Dermis blood vessel endothelial cell (primary cell): Measurements from ENCODE around the gene RPL23. TPM values are rescaled to one million over a fixed set of nuclear protein-coding genes. Genes with fewer than 3 reads are reported as not detected.

Source experiments
- DNase-seq: peaks from one replicate; pipeline ENCODE4 v3.0.0; 2010
- total RNA-seq: library from RNA; depleted of rRNA; stranded (reverse); fragments of >200 nt; gene quantifications from 2 replicates; pipeline ENCODE4 v1.2.3, GENCODE V29; 2014

RPL23 gene
- 921 and 1,590 TPM in 2 replicates for total RNA-seq

DNA sequence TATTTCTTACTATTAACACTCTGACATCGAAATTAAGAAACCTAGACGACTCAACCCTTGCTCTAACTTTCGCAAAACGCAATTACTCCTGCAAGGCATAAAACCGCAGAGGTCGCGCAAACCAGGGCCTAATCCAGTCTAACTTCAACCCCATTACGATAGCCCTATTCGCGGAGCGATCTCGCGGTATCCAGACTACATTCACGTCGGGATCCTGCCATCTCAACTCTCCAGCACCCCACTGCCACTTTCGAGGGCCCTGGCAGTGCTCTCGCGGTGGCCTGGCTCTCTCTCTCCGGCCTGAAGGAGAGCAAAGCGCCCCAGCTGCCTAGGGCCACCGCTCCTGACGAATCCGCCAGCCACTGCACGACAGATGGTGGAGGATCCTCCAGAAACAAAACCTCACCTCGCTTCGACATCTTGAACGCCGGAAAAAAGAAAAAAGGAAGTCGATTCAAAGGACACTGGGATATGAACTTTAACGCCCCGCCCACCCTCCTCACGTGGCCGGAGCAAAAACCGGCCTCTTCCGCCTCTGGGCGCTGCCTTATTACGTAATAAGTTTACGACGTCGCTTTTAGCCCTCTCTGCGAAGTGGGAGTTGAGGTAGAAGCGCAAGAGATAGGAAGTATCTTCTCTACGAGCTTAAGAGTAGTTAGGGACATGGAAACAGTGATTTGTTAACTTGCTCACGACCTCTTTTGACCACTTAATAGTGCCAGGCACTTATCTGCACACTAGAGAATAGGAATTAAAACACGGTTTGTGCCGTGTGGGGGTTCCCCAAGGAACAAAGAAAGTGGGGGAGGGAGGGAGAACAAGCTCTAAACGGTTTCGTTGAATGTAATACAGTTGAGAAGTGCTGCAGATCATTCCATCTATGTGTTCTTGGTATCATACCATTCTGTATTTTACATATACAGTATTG lies at the start of gene RPL23:
TSS of gene RPL23 (minus strand) at position 430 of the 928 bp plus-strand sequence. CDS start at position 419, 11 bp downstream.
- DNase-seq, result peak; percentile 98

DNA sequence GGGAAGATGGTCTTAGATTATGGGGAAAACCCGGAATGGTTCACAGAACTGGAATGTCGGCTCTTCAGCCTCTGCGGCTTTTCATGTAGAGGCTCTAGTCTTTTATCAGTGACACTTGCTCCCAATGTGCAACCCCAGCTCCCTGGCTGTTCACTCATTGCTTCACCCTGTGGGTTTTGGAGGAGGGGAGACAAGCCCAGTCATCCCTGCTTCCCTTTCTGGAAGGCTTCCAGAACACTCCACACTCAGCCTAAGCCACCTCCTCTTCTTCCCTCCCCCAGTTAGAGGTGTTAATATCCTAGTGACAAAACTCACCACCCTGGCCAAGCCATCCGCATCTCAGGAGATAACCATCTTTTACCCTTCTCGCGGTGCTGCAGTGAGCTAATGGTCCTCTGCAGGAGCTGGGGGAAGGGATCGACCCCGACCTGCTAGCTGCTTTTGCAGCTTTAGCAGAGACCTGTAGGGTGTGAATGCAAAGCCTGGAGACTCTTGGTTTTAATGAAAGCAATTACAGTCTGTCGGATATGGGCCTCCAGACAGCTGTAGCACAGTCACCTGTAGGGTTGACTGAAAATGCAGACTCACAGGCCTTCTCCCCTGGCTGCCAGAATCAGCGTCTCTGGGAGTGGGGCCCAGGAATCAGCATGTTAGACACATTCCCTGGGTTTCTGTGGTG lies 47.6 kb upstream of the RPL23 start:
- DNase-seq, result peak; percentile 78

DNA sequence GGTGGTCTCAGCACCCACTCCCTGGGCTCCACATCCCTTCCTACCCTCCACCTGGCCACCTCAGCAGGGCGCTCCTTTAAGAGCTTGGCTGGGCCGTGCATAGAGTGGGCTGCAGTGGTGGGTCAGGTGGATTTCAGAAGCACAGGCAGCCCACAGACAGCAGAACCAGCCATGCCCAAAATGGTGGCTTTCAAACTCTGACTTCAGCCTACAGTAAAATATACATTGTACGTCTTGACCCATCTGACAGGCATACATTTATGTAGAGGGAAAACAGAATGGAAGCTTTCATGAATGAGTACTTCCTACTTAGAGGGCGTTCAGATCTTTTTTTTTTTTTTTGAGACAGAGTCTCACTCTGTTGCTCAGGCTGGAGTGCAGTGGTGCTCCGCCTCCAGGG lies 45.9 kb upstream of the RPL23 start:
- DNase-seq, result no peak

DNA sequence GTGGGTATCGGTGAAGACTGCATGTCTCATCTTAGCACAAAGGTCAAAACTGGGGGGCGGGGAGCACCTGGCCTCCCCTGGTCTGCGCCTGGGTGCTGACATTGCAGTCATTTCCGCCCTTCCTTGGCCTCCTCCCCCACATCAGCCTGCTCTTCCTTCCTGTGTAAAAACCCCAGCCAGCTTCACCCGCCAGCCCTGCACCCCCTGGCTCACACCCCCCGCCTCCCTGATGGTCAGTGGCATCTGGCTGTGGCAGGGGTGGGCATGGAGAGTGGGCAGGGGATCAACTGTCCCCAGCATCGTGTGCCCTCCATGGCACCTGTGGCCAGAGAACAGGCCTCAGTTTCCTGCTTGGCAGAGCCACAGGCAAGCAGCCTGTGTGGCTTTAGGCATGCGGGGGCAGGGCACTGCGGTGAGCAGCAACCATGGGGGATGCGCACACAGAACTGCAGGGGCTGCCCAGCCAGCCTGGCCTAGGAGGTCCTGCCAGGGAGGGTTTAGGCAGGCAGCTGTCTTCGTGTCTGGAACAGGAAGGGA lies 45.4 kb upstream of the RPL23 start:
- DNase-seq, result peak; percentile 67

DNA sequence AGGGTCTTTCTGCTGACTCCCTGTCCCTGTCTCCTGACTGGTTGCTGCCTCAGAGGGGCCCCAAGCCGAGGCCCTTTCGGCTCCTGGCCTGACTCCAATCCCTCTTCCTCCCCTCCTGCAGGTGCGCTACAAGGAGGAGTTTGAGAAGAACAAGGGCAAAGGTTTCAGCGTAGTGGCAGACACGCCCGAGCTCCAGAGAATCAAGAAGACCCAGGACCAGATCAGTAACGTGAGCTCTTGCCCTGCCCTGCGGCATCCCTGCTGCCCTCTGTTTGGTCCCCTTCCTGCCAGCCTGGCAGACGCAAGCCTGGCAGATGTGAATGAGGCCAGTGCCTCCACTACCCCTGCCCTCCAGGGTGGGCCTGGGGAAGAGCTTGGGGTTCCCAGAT lies 44.8 kb upstream of the RPL23 start:
- DNase-seq, result no peak

DNA sequence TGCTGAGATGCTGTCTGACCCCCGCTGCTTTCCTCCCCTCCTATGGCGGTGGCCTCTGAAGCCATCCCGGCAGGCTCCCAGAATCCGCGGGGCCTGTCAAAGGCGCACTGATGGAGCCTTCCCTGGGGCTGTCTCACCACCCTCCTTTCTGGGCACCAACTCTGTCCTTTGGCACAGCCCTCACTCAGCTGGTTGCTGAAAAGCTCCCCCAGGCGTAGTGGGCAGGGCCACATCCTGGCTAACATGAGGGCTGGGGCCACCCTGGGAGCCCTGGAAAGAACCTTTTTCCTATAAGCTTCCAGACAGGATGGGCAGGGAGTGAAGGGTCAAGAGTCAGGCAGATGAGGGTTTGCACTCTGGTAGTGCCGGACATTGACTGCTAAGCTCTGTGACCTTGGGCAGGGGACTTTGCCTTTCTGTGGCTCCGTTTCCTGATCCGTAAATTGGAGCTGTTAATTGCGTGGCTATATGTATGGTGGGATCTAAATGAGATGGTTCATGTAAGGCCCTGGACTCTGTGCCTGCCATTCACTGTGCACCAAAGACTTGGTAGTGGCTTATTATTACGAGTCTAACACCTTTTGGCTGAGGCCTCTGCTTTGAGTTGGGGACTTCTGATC lies 44.3 kb upstream of the RPL23 start:
- DNase-seq, result peak; percentile 59

DNA sequence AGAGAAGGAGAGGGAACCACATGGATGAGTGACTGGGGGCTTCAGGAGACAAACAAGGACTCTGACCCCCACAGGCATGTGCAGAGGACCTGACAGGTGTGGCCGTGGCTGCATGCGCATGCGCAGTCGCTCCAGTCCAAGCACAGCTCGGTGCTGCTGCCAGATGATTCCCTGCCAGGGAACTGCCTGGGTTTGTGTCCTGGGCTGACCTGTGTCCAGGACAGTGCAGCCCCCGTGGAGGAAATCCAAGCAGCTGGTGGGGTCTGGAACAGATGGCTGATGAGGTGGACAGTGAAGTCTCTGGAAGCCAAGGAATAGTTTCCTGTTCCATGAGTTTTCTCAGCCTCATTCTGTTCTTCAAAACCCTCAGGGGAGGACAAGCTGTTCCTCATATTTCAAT lies 43.7 kb upstream of the RPL23 start:
- peak; percentile 53 for DNase-seq

DNA sequence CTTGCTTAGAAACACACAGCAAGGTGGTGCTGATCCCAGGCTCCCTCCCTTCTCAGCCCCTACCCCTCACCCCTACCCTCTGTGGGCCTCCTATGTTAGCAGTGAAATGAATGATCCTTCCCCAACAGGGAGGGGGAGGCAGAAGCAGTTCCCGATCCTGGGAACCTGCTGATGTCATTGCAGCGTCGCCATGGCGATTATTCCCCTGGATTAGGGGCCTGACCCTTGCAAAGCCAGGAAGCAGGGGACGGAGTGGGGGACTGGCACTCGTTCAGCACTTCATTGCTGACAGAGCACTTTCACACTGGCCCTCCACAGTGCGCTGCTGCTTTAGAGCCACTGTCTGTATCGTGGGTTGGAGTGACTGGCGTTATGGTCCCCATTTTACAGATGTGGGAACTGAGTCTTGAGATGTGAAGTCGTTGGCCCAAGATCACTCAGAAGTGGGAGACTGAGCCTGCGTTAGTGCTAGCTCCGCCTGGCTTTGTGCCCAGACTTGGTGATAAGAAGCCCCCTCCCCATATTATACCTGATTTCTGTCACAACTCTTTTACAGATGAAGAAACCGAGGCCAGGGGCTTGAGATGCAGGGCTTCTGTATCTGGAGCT lies 42.9 kb upstream of the RPL23 start:
- DNase-seq, result peak; percentile 63

DNA sequence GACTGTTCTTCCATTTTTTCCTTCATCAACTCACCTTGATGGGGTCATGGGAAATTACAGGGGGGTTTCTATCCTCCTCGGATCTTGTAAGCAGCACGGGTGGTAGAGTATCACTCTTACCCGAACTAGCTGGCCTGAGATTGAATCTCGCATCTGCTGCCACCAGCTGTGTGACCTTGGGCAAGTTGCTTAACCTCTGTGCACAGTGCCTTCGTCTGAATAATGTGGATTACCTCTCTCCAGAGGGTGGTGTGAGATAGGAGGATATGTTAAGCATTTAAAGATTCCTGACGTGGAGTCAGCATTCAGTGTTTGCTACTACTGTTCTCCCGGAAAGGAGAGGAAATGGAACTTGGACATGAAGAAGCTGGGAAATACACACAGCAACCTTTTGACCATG lies 40.8 kb upstream of the RPL23 start:
- peak; percentile 53 for DNase-seq

DNA sequence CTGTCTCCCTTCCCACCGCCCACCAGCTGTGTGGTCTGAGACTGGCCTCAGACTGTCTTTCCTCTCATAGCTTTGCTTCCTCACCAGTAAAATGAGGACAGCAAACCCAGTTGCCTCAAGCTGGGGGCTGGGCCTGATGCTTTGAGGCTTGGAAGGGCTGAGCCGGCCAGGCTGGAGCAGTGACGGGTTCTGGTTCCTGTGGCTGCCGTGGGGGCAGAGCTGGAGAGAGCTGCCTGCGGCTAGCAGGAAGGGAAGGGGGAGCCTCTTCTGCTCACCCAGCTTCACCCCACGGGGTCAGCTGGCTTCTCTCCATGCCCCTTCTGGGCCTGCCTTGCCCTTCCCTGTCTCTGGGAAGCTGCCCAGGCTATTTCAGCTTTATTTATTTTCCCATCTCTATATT lies 40.1 kb upstream of the RPL23 start:
- DNase-seq, result peak; percentile 49

DNA sequence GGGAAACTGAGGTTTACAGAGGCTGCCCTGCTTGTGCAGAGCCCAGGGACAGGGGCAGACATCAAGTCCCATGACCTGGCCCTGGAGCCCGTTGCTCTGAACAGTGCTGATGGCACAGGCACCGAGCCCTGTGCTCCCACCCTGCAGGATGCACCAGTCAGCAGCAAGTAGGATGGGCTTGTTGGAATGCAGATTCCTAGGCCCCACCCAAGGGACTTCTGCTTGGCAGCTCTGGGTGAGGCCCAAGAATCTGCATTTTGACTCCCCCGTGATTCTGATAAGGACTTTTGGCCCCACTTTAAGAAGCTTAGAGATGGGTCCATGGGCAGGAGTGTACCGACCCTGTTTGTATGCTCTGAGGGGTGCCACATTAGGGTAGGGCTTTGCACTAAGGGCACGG lies 39.6 kb upstream of the RPL23 start:
- no peak for DNase-seq

DNA sequence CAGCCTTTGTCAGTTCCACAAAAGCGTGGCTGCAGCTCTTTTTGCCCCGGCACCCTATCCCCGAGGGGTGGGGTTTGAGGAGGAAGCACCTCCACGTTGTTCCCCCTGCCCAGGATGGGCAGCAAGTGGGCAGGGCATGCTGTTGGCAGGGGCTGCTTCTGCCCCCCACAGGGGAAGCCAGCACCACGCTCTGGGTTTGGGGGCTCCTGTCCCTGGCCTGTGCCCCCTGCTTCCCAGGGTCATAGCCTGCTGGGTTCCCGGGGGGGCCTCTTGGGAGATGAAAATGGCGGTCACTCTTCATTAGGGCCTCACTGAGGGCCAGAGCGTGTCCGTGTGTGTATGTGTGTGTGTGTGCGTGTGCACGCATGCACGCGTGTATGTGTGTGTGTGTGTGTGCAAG lies 39.1 kb upstream of the RPL23 start:
- no peak for DNase-seq

DNA sequence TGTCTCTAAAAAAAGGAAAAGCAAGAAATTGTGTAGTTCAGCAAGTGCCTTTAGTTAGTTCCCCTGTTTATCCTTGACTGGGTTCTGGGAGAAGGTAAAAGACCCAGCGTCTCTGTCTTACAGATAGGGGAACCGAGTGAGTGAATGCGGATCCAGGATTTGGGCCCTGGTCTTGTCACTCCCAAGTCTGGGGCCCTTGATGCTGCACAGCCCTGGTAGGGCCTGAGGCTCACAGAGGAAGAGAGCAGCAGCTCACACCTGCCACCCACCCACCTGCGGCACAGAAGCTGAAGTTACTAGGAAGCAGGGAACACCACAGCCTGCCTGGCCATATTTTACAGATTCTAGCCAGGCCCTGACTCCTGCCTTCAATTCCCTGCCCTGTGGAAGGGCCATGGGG lies 38.6 kb upstream of the RPL23 start:
- no peak for DNase-seq

DNA sequence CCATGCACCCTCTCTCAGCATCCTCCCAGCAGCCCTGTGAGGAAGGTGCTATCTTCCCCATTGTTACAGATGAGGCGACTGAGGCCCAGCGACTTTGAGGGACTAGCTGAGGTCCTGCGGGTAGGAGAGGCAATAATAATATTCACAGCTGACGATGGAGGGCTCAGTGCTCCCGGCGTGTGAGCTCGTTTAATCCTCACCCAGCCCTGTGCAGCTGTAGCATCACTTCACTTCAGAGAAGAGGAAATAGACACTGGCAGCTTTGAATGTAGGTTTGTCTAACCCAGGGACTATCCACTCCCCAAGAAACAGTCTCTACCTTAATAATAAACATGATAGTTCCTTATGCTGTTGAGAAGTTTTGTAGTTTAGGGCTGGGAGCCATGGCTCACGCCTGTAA lies 37.9 kb upstream of the RPL23 start:
- no peak for DNase-seq

DNA sequence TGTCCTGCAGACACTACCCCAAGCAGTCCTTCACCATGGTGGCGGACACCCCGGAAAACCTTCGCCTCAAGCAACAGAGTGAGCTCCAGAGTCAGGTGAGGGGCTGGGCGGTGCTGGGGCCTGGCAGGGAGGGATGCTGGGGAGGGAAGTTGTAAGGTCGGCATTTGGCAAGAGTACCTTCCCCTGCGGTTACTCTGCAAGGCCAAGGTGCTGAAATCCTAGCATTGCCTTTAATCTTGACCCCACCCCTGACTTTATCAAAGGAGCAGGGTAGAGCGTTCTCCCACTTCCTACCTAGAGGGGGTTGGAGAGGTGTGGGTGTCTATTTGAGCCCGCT lies 36.9 kb upstream of the RPL23 start:
- DNase-seq, result no peak

DNA sequence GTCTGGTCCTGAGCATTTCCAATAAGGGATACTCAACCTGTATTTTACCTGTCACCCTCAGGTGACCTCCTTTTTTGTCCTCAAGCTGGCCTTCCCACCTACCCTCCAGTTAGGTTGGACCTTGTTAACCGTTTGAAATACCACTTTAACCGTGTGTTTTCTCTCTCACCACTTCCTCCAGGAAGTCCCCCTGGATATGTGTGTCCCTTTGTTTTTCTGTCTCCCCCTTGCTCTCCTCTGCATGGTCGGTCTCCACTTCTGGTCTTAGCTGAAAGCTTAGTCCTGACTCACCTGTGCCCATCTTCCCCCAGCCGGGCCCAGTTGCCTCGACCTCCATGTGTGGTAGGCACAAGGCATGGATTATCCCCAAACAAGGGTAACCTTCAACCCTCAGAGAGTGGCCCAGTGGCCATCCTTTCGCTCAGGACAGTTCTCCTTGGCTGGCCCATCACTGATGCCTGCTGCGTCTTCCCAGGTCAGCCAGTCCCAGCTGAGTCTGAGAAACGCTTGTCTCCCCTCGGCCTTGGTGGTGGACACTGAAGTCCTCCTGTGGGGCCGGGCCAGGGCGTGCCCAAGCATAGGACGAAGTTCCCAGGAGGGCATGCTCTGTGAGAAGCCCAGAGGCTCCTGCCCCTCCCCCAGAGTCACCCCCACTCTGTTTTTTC lies 36.4 kb upstream of the RPL23 start:
- no peak for DNase-seq

DNA sequence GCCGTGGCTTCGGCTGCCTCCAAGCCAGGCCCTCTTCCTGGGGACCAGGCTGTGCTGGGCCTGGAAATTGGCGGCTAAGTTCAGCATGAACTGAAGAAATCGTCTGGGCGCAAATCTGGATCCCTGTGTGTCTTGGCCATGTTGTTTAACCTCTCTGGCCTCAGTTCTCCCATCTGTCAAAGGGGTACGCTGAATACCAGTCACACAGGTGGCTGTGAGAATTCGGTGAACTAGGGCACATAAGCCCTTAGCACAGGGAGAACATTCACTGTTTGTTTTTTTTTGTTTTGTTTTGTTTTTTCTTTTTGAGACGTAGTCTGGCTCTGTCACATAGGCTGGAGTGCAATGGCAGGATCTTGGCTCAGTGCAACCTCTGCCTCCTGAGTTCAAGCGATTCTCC lies 35.3 kb upstream of the RPL23 start:
- DNase-seq, result no peak

DNA sequence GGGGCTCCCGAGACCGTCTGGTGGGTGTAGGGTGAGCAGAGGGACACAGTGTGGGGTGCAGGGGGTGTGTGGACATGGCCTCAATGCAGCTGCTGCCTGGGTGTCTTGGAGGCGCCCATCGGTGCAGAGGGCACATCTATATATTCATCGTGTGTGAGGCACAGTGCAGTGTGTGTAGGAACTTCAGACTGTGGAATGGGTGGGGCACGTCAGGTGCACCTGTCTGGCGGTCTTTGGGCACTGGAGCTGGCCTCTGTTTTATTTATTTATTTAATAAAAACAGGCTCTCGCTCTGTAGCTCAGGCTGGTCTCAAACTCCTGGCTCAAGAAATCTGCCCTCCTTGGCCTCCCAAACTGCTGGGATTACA lies 33.1 kb upstream of the RPL23 start:
- DNase-seq, result no peak

DNA sequence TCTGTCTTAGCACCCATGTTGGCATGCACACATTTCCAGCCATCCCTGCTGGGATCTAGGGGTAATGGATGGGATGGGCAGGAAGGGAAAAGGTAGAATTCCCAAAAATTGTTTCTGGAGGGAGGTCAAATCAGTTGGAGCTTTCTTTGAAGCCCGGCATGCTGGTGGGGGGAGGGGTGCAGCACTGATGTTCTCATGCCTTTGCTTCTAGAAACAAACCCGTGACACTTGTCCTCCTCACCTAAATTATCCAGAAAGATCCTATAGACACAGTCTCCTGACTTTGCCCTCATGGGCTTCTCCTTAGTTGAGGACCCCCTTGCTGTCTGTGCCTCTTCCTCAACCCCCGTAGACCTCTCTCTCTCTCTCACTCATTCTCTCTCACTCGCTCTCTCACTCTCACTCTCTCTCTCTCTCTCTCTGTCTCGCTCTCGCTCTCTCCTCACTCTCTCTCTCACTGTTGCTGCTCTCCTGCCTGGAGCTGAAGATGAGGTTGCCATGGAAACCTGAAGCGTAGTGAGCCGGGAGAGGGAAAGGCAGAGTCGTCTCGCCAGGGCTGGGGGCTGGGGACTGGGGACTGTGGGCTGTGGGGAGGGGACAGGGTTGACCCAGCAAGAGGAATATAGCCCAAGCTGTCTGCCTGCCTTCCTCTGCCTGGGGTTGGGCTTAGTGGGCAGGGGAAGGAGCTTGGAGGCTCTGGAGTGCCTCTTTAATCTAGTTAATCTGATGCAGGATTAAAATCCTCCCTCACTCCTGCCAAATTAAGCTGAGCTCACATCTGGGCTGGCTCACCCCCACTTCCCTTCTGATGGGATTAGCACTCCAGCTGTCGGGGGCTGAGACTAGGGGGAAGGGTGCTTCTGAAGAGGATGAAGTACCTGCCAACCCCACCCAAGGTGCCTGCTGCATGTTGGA lies 32.5 kb upstream of the RPL23 start:
- no peak for DNase-seq

DNA sequence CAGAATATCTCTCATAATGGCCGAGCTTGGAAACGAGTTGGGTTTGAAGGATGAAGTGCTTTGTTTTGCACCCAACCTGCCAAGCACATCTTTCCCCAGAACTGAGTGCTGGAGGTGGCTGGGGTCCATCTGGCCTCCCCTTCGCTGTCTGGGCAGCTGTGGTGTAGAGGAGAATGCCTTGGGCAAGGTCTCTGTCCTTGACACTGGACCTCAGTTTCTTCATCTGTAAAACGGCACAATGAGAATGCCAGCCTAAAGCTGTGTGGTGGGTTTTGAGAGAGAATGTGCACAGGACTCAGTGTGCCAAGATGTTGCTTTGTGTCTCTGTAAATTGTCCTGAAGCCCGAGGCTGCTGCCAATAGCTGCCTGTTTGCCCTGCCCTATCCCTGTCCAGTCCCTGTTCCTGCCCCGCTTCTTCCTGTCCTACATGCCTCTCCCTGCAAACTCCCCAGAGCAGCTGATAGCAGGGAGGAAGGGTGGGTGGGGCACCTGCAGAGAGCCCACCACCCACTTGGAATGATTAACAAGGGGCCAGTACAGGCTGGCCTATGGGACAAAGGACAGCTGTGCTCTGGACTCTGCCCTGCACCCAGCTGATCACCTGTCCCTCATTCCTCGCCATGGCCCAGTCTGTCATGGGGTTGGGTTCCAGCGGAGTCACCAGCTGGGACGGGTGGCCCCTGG lies 31.7 kb upstream of the RPL23 start:
- DNase-seq, result no peak
